ENCODE measurements around the gene DDX1.

Gene DDX1

GRCh38 chr2:15630978-15631719 lies 39.5 kb downstream of the DDX1 start:
- DNase-seq: no peak

GRCh38 chr2:15631883-15632282 lies 40.2 kb downstream of the DDX1 start:
- no peak for DNase-seq

GRCh38 chr2:15633043-15633970 lies 41.6 kb downstream of the DDX1 start:
- DNase-seq: no peak

GRCh38 chr2:15633971-15634346 lies 42.3 kb downstream of the DDX1 start:
- no peak for DNase-seq

GRCh38 chr2:15634846-15635490 lies 43.3 kb downstream of the DDX1 start:
- no peak for DNase-seq

- DNase-seq: no peak
Measured at GRCh38 chr2:15636972-15637785, 45.5 kb downstream of the DDX1 start.

GRCh38 chr2:15638720-15639119 lies 47.1 kb downstream of the DDX1 start:
- no peak for DNase-seq

GRCh38 chr2:15639323-15640251 lies 47.9 kb downstream of the DDX1 start:
- DNase-seq: no peak

GRCh38 chr2:15640261-15640711 lies 48.6 kb downstream of the DDX1 start:
- no peak for DNase-seq

GRCh38 chr2:15640784-15641183 lies 49.1 kb downstream of the DDX1 start:
- no peak for DNase-seq

GRCh38 chr2:15641530-15641982 lies 49.9 kb downstream of the DDX1 start:
- DNase-seq: no peak

- no peak for DNase-seq
Measured at GRCh38 chr2:15642011-15642814, 50.5 kb downstream of the DDX1 start.

- no peak for DNase-seq
Measured at GRCh38 chr2:15642815-15643500, 51.3 kb downstream of the DDX1 start.

- DNase-seq: no peak
Measured at GRCh38 chr2:15643791-15644585, 52.3 kb downstream of the DDX1 start.

- DNase-seq: no peak
Measured at GRCh38 chr2:15645300-15645699, 53.6 kb downstream of the DDX1 start.

- DNase-seq: no peak
Measured at GRCh38 chr2:15645720-15646385, 54.2 kb downstream of the DDX1 start.

GRCh38 chr2:15646661-15647060 lies 55.0 kb downstream of the DDX1 start:
- DNase-seq: no peak
